HFF-Myc (cell line): ENCODE measurements around the gene FGA.
A peak's percentile ranks its signal among the peaks of the same experiment; 100 is the strongest.

Source experiments
- DNase-seq: peaks from one replicate; pipeline ENCODE4 v3.0.0-alpha.2; 2011; ENCODE audit warnings: low read depth; ENCODE audit errors: extremely low read depth
- H3K4me3 ChIP-seq: replicated peaks from 2 replicates; pipeline ENCODE4 v1.5.1; 2011; ENCODE audit warnings: low read depth, mild to moderate bottlenecking, control low read depth, low read length
- TF ChIP-seq, protein P1 (sequence below): IDR thresholded peaks from 2 replicates; pipeline ENCODE4 v1.5.1; 2012; ENCODE audit warnings: mild to moderate bottlenecking, low read depth, low read length, control low read depth; ENCODE audit errors: missing control alignments

Gene FGA

GRCh38 chr4:154560824-154561231 is 29.7 kb downstream of the FGA start:
- no peak for DNase-seq
- H3K4me3 ChIP-seq, result no peak overlapping the region
- TF ChIP-seq, protein P1, sequence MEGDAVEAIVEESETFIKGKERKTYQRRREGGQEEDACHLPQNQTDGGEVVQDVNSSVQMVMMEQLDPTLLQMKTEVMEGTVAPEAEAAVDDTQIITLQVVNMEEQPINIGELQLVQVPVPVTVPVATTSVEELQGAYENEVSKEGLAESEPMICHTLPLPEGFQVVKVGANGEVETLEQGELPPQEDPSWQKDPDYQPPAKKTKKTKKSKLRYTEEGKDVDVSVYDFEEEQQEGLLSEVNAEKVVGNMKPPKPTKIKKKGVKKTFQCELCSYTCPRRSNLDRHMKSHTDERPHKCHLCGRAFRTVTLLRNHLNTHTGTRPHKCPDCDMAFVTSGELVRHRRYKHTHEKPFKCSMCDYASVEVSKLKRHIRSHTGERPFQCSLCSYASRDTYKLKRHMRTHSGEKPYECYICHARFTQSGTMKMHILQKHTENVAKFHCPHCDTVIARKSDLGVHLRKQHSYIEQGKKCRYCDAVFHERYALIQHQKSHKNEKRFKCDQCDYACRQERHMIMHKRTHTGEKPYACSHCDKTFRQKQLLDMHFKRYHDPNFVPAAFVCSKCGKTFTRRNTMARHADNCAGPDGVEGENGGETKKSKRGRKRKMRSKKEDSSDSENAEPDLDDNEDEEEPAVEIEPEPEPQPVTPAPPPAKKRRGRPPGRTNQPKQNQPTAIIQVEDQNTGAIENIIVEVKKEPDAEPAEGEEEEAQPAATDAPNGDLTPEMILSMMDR, result no peak

DNA sequence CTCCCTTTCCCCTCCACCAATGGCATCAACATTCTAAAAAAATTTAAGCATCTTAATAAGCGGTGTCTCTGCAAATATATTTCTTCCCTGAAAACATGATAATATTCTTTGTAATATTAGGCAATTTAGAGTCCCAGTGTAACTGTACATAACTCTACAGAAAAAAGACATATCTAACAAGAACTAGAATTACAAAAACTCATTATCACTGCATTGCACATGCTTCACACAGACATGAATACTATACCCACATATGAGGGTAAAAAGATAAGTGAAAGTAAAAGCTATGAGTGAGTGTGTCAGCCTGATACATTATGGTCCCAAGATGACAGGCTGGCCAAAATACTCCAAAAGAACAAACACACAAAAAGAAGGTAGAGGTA is 30.1 kb downstream of the FGA start:
- H3K4me3 ChIP-seq, result no peak overlapping the region
- DNase-seq, result no peak
- TF ChIP-seq, protein P1, result no peak

DNA sequence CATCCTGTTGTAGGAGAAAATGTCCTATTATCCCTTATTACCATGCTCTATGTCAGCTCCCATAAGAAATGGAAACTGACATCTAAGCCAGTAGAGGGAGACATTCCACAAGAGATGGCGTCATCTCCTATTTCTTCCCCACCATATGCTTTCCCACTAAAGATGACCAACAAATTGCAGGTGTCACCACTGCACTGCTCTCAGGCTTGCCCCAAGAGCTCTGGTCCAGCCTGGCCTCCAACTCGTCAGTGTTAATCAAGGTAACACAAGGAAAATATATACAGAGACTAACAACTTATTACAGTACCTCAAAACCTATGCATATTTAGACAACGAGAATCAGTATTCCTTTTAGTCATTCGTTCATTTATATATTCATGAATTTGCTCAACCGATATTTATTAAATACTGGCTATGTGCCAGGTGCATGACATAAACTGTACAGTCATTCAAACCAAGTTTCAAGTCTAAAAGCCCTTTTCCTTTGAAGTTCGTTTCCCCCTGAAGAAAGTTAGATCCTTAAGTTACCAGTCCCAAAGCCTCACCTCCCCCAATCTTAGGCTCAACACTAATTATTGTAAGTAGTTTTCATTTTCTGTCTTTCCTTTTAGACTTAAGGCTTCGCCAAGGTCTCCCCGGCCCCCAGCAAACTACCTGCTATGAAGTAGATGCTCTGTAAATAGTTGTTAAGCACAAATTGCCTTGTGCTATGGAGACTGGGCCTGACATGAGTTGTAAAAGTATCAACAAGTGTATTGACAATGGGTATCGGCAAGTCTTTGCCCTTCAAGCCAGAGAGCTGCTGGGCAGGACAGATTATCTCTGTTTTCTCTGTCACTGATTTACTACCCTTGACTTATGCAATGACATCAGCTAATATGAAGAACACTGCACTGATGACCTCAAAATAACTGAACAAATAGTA is 30.8 kb downstream of the FGA start:
- DNase-seq, result peak; percentile 54
- TF ChIP-seq, protein P1, result peak; percentile 49
- no peak overlapping the region for H3K4me3 ChIP-seq

DNA sequence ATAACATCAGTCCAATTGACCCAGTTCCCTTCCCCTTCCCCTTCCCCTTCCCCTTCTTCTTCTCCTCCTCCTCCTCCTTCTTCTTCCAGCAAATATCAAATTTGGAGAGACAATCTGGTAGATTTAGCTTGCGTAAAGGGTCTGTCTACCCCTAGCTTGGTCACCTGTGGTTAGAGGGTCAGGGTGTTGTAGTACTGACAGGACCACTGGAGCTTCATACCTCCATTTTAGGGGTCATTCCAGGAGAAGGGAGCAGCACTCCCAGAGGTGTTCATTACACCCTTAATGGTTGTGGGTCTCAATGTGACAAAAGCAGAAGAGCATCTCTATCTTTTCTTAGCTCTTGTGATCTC is 31.4 kb downstream of the FGA start:
- no peak for DNase-seq
- TF ChIP-seq, protein P1, result no peak

DNA sequence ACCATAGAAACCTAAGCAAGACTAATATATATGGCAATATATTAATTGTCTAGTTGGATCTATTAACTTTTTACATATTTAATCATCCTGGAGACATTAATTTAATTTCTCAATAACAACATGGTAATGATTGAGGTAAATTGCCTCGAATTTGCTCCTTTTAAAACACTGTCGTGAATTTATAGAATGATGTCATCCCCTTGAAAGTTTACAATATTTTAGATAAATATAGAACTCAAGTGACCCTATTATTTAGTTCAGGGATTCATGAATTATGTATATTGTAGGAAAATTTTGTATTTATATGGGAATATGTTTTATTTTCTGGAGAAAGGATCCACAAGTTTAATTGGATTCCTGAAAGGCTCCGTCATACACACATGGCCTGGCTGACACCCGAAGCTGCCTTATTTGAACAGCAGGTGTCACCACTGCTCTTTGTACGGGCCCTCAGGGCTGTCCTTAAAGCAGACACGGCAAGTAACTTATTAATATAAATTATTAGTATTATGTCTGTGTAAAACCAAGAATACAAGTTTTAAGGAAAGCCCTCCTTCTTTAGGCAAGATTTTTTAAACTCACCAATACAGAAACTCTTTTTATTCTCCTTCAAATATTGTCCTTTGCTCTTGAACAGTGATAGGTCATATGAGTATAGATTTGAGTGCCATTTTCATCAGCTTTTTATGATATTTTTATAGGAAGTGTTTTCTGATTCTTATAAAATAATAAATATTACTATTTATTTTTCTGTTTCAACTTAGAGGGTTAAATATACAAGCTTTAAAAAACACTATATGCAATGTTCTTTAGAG is 38.5 kb downstream of the FGA start:
- TF ChIP-seq, protein P1, result peak; percentile 68
- no peak overlapping the region for H3K4me3 ChIP-seq
- peak; percentile 44 for DNase-seq

More for the DNA sequence above, 31.4 kb downstream of the FGA start:
- H3K4me3 ChIP-seq, result no peak overlapping the region

DNA sequence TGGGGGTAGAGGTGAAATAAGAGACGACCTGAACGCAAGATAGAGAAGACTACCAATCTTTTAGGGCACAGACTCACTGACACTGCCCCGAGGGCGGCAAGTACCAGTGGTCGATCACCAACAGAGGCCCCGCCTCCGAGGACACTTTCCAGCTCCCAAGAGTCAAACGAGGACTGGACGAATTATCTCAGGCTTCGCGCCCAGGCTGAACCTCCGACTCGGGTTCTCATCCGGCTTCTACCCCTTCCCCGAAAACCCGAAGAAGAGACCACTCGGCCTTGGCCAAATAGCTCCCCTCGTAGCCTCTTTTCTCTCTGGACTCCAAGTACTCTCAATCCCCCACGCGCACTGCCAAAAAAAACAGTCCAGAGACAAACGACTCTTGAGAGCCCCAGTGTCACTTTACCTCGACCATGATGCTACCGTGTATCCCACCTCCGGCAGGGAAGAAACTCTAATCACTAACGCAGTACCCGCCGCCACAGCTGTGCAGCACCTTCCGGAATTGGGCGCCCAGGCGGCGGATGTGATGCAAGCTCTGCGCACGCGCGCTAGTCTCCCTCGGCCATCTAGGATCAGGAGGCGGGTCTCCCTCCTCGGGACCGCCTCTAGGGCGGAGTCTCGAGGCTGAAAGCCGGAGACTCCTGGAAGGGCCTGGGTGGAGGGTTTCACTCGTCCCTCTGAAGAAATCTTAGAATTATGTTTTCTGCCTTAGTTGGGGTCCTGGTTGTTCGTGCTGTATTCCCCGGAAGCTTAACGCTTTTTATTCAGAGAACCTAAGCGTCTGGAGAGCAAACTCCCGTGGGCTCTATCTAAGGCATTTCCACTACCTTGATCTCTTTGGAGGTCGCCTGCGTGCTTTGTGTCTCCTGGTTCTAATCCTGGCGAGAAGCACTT is 40.4 kb downstream of the FGA start, which contains the start of gene PLRG1:
Gene PLRG1, minus strand, starts transcription at position 507 of the 897 bp plus-strand sequence. Its CDS starts 92 bp downstream, at position 415.
- TF ChIP-seq, protein P1, result no peak
- H3K4me3 ChIP-seq, result peak within 1 kb of the TSS; percentile 83
- peak; percentile 82 for DNase-seq
